ENCODE measurements around the gene LPIN2.
A peak's percentile ranks its signal among the peaks of the same experiment; 100 is the strongest.
"Not testable (repeated sequence)": the region's sequence is repeated elsewhere in the genome, so short reads cannot be mapped to it uniquely, and the experiment has no call there.

Gene LPIN2

DNA sequence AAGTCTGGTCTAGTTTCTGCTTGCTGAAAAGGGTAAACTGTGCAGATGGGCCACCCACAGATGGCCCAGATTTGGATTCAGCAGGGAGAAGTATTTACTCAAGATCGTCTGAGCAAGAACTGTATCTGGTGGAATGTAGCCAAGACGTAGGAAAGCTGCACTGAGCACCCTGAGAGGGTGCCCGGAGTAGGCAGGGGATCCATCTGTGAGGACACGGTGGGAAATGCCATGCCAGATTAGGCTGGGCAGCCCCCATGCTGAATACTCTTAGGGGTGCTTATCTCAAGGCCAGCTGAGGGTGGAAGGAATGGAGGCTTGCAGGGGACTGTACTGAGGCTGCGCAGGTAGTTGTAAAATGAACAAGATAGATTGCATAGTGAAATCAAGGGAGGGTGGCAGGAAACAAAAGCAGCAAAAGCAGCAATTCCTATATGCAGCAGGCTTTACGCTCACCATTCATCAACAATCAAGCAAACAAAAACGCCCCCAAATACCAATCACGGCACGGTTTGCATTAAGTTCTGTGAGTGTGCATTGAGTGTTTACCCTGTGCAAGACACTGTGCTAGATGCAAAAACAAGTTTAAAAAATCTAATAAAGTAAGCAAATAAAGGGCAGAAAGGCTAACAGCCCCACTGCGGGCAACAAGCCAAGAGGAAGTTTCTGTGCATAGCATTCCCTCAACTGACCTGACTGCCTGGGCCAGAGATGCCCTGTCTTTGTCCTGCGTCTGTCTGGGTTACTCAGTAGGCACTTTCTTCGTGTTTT is 32.2 kb upstream of the LPIN2 start:
- DNase-seq: no peak

DNA sequence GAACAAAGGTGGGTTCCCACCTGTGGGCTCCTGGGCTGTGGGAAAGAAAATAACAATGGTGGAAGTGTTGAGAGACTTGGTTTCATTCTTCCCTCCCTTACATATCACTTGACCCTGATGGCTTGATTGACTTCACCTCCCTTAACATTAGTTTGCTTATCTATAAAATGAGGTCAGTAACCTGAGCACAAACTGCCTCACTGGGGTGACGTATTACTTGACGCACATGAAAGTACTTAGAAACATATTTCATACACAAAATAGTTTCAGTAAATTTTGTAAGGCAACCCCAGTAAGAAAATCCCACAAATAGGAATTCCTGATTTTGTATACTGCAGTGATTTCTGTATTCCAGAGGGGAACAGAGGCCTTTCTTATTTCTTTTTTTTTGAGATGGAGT is 29.4 kb upstream of the LPIN2 start:
- DNase-seq: no peak

DNA sequence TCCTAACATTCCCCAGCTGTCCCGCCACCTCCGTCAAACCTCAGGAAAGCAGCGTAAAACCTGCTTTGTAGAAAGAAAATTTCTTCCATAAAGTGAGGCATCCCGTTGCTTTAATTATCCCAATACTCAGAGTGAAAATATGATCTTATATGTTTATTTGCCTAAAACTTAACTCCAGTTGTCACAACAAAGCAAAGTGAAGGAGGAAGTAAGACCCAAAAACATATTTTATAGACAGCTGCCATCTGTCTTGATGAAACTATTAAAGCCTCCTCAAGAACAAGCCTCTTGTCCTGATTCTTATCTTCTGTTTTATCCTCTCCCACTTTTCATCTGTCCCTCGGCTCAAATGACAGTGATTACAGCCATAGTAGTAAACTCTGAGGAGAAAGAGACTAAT is 28.9 kb upstream of the LPIN2 start:
- DNase-seq: peak; percentile 31

DNA sequence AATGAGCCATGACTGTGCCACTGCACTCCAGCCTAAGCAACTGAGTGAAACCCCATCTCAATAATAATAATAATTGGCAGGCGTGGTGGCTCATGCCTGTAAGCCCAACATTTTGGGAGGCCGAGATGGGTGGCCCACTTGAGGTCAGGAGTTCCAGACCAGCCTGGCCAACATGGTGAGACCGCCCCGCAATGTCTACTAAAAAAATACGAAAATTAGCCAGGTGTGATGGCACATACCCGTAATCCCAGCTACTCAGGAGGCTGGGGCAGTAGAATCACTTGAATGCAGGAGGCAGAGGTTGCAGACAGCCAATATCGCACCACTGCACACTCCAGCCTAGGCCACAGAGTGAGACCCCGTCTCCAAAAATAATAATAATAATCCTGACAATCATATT is 27.9 kb upstream of the LPIN2 start:
- no peak for DNase-seq

DNA sequence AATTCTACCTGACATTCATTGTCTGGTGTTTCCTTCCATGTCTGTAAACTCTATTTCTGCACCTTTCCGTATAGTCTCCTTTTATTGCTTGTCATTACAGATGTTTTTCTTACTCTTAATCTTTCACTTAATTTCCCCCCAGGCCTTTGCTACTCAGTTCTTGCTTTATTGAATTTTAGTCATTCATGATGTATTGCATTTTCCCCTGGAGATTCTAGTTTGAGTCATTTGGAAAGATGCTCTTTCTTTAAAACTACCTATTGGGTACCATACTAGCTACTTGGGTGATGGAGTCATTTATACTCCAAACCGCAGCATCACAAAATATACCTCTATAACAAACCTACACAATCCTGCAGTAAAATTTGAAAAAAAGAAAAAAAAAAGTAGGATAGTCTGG is 27.2 kb upstream of the LPIN2 start:
- no peak for DNase-seq

DNA sequence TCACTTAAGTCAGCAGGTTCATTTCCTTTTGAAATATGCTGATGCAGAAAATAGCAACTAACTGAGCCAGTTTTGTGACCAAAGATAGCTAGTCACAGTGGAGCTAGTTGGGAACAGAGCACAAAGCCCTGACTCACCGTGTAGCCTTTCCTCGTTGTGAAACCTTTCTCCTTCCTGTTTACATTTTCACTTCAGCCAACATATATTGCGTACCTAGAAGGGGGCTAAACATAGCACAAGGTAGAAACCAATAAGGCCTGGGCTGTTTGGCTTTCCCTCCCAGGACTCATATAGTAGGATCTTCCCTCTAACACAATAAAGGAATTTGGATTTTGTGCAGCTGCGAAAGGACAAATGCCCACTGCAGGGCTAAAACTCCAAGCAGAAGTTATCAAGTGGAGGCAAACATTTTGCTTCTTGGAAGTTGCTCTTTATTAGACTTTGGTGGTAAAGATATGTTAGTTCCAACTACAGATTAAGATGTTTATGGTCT is 24.5 kb upstream of the LPIN2 start:
- no peak for DNase-seq

DNA sequence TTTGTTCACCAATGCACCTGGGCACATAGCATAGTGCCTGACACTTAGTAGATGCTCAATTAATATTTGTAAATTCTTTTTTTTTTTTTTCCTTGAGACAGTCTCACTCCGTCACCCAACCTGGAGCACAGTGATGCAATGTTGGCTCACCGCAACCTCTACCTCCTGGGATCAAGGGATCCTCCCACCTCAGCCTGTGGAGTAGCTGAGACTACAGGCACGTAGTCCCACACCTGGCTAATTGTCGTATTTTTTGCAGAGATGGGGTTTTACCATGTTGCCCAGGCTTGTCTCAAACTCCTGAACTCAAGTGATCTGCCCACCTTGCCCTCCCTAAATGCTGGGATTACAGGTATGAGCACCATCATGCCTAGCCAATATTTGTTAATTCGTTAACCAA is 23.2 kb upstream of the LPIN2 start:
- DNase-seq: no peak

DNA sequence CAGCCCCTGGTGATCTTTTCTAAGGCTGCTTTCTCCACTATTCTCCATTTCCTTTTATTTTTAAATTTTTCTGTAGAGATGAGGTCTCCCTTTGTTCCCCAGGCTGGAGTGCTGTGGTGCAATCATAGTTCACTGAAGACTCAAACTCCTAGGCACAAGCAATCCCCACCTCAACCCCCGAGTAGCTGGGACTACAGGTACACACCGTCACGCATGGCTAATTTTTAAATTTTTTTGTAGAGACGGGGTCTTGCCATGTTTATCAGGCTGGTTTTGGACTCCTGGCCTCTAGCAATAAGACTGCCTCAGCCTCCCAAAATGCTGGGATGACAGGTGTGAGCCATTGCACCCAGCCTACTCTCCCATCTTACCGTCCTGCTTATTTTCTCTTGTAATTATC is 22.7 kb upstream of the LPIN2 start:
- DNase-seq: no peak

DNA sequence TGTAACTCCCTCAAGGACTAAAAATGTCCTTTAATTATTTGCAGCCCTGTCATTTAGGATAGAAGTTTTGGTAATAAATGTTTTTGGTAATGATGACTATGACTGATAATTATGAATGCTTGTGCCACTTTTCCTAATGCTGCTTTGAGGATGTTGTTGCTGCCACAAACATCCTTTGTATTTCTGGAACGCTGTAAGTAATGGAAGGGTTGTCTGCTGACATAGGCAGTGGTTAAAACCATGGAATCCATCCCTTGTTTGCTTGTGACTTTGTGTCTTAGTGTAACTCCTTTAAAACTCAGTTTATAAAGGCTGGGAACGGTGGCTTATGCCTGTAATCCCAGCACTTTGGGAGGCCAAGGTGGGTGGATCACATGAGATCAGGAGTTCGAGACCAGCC is 19.8 kb upstream of the LPIN2 start:
- DNase-seq: no peak

DNA sequence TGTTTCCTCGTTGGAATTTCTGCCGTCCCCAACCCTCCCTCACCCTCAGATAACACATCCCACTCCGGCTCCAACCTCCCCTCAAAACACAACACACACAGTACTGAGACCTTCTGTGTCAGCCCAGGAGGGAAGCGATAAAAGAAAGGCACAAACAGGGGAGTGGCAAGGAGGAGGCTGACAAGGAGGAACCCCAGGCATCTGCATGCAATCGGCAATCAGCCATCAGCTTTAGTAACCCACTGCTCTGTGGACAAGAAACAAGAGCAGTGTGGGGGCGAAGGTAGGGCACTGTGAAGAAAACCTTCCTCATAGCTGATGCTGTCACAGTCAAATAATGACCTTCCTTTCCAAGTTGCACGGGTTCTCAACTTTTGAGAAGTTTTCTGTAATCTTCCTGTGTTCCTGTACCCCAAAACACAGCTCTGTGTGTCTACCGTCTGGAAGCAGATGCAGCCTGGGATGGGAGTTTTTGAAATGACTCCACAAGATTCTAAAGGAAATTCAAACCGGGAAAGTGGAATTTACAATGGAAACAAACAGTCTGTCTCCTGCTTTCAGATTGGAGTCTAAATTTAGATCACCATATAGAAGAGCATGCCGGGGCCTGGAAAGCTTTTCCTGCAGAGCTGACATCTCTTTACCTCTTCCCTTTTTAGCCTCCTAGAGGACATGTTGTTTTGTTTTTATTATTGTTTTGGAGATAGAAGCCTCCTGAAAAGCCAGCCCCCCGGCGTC is 16.4 kb upstream of the LPIN2 start:
- DNase-seq: no peak

DNA sequence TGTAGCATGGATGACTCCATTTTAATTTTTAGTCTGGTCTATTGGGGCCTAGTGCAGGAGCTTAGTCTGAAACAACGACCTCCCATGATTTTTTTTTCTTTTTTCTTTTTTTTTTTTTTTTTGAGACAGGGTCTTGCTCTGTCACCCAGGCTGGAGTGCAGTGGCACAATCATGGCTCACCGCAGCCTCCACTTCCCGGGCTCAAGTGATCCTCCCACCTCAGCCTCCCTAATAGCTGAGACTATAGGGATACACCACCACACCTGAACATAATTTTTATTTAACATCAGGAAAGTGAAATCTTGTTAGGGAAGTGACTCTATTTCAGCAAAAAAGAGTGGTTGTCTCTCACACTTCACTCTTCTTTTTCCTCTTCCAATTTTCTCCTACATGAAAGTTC is 15.2 kb upstream of the LPIN2 start:
- not testable (repeated sequence) for DNase-seq

DNA sequence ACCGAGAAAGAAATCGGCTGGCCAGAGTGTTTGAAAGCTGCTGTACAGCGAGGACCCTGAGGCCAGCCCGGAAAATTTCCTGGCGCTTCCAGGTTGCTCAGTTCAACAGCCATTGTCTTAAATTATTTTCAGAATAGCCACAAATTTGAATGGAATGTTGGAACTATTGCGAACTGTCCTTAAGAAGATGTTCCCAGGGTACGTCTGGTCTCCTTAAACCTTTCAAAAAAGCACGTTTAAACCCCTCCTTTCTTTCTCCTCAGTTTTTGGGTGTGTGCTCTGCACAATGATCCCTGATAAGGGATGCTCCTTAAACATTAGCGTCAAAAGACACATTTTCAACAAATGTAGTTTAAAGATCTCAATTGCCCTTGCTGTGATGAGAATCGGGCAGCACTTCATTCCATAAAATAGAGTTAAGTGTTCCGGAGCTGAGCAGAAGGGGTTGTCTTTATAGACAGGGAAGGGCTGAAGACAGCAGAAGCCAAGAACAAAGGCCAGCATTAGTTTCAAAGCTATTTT is 14.5 kb upstream of the LPIN2 start:
- no peak for DNase-seq

DNA sequence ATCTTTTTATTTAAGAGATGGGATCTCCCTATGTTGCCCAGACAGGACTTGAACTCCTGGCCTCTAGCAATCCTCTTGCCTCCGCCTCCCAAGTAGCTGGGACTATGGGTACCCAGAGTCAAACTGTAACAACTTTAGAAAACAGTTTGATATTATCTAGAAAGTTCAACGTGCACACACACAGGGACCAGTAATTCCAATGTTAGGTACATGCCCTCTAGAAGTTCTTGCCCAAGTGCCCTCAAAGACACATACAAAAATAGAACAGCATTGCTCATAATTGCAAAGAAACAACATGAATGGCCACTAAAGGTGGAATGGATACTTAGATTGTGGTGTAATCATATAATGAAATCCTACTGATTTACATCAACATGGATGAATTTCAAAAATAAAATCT is 12.6 kb upstream of the LPIN2 start:
- no peak for DNase-seq

DNA sequence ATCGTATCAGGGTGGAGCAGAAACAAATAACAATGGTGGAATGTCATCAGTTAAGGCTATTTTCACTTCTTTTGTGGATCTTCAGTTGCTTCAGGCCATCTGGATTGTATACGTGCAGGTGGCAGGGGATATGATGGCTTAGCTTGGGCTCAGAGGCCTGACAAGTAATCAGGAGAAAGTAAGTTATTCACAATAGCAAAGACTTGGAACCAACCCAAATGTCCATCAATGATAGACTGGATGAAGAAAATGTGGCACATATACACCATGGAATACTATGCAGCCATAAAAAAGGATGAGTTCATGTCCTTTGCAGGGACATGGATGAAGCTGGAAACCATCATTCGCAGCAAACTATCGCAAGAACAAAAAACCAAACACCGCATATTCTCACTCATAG is 10.7 kb upstream of the LPIN2 start:
- not testable (repeated sequence) for DNase-seq

DNA sequence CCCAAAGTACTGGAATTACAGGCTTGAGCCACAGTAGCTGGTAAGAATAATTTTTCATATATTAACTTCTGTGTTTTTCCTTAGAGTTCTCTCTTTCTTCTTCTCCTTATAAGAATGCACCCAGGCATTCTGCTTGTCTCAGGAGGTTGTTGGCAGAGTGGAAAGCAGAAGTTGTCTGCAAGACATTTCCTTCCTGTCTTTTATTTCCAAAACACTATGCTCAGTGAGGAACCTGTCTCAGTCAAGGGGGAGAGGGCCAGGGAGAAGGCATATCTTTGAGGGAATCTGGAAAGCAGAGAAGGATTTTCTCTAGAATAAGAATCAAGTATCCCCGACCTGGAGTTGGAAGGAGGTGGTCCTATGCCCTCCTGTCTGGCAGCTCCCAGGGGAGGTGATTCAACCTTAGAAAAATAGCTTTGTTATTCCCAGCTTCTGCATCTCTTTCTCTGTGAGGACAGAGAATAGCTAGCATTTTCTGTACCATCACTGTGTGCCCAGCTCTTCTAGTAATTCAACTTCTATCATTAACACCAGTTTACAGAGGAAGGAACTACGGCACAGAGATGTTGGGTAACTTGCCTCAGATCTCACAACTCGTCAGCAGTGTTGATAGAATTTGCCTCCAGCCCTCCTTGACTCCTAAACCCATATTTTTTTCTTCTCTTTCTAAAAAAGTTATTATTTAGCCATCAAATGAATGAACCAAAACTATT is 3.8 kb upstream of the LPIN2 start:
- DNase-seq: no peak

DNA sequence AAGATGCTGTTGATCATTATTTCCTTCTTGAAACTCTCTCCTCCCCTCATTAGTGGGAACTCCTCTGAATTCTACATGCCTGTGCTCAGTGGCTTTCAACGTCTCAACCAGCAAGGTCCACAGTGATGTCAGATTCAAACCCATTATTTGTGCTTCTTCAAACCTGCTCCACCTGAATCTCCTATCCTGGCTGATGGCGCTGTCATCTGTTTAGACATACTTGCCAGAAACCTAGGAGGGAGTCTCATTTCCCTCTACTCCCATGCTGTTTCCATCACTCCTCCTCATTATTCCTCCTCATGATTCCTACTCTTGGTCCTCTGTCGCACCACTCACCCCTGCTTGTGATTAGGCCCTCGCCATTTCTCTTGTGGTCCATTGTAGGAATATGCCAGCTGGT is 2.9 kb upstream of the LPIN2 start:
- no peak for DNase-seq

DNA sequence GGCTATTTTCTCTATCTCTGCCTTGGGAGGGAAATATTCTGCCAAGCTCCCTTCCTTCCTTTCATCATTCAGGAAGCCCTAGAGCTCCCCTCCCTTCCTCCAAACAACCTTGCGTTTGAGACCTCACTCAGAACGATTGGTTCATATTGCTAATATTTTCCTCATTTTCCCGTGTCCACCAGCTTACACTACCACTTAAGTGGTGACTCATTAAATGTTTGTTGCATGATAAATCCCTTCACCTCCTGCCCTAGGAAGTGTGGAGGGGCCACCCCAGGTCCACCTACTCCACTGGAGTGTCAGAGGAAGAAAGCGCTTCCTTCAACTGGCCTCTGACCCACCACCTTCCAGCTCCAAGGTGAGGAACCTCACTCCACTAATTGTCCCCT is 2.3 kb upstream of the LPIN2 start:
- DNase-seq: no peak

DNA sequence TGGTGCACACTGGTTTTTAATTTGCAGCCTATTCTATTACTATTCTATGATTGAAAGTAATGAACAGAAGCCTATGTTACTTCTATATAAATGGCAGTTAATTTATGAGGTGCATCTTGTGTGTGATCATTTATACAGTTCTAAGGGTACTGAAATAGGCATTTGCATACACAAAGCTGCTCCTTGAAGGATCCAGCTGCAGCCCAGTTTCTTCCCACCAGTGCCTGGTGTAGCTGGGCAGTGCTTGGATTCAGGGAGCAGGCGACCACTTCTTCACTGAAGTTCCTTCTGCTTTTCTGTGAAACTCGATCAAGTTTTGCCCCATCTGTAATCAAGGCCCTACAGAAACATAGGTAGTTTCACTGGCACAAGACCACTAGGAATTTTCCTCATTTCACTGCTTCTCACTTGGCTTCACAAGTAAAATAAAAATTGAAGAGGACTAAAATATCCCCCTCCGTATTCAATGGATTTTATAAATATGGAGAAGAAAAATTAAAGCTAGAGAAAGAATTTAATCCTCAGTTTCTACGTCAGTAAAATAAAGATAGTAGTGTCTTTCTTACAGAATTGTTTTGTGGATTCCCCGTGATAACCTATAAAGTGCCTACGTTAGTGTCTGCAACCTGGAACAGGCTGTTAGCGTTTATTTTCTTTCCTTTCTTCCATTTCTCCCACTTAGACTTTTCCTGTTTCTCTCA is 1.7 kb upstream of the LPIN2 start:
- DNase-seq: no peak

DNA sequence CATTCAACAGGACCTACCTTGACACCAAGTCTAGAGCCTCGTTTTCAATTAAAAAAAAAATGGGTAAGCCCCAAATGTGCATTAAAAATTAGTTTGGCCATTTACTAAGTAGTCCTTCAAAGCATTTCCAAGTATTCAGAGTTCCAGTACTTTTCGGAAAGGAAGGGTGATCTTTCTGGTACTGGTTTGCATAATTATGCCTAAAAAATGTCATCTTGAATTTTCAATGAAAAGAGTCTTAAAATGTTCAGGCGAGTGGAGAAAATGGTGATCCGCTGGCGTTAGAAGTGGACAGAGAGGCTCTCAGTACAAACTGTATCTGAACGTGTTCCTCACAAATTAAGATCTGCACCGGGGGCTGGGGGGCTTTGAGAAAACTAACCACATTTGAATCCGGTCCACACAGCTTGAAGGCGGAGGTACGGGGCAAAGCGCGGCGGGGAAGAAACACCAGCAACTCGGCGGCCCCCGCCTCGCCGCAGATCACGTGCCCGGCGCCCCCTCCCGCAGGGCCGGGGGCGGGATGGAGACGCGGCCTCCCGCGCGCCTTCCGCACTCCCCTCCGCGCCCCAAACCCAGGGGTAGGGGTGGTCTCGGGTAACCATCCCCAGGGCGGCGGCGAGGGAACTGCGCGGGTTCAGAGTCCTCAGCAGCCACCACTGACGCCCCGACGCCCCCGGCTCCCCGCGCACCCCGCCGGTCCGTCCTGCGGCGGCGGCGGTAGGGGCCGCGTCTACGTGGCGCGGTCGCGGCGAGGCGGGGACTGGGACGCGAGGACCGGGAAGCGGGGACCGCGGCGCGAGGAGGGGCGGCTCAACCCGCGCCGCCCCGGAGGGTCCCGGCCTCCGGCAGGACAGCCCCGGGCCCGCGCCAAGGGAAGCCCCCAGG is 564 bp downstream of the LPIN2 start:
- DNase-seq: peak; percentile 71

DNA sequence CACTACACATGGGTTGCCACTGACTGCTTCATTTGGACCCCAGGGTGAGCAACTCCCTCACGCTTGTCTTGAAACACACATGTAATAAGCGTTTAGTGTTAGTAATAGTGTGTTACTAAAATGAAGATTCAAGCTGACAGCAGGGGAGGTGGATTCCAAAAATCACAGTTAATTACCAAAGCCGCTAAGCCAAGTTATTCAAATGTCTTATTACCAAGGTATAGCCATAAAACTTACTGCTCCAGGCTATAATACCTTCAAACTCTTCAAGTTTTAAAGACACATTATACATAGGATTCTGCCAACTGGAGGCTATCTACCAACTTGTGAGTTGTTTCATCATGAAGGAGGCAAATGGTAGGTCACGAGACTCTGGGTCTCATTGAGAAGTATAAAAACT is 2.9 kb downstream of the LPIN2 start:
- DNase-seq: no peak

DNA sequence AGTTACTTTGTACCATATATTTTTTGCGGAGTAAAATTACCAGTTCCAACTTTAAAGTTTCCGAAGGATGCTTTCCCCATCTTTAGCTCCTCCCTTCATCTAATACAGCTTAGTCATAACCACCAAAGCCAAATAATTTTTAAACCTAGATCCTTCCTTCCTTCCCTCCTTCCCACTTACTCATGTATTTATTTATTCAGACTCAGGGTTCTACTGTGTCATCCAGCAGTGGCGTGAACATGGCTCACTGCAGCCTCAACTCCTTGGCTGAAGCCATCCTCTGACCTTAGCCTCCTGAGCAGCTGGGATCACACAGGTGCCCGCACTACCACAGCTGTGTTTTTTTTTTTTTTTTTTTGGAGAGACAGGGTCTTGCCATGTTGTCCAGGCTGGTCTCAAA is 4.4 kb downstream of the LPIN2 start:
- DNase-seq: no peak

DNA sequence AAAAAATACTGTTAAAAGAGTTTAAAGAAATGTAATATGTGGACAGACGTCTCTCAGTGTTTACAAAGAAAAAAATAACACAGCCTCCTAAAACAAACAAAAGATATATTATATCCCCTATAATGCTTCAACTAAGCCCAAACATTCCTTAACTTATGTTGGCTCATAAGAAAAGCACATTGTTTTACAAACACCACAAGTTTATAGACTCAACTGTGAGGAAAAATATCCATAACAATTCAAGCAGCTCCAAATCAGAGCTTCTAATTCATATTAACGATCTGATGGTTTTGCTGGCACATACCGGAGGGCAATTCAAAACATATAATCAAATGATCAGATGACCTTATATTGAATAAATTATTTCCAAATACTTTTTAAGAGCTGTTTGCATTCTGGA is 5.5 kb downstream of the LPIN2 start:
- no peak for DNase-seq

All from NCI-H82 (cell line).